Naive B cell (primary cell): ENCODE measurements around the gene LAMA2. TPM values are rescaled to one million over a fixed set of nuclear protein-coding genes. Genes with fewer than 3 reads are reported as not detected.

Experiments
- ATAC-seq, 2 donors: fragments of 150-1000 bp; cut with Tn5 transposase; 2 replicates each; pipeline ENCODE4 v1.10.0; 2021; ENCODE audit warnings: low read depth in 2 of 2, mild to moderate bottlenecking in 2 of 2, moderate library complexity in 2 of 2
- DNase-seq: peaks from one replicate; pipeline ENCODE4 v3.0.0; 2022
- H3K27ac Mint-ChIP-seq, 6 donors: one replicate each; pipeline ENCODE4 v1.8.0; 2020 to 2022; ENCODE audit warnings: mild to moderate bottlenecking in 6 of 6, mixed read lengths in 6 of 6, moderate library complexity in 5 of 6, inconsistent platforms in 2 of 6
- H3K27me3 Mint-ChIP-seq, 3 donors: one replicate each; pipeline ENCODE4 v1.8.0; 2021 to 2022; ENCODE audit warnings: mixed read lengths in 3 of 3, mild to moderate bottlenecking in 1 of 3
- H3K36me3 Mint-ChIP-seq, 2 donors: one replicate each; pipeline ENCODE4 v1.8.0; 2020 to 2022; ENCODE audit warnings: mixed read lengths in 2 of 2, inconsistent platforms in 1 of 2, mild to moderate bottlenecking in 1 of 2
- H3K4me1 Mint-ChIP-seq, 3 donors: one replicate each; pipeline ENCODE4 v1.8.0; 2020 to 2022; ENCODE audit warnings: mixed read lengths in 3 of 3, inconsistent platforms in 1 of 3, mild to moderate bottlenecking in 1 of 3, moderate library complexity in 1 of 3
- H3K4me3 Mint-ChIP-seq, 8 donors: one replicate each; pipeline ENCODE4 v1.8.0; 2020 to 2022; ENCODE audit warnings: mild to moderate bottlenecking in 8 of 8, mixed read lengths in 8 of 8, moderate library complexity in 8 of 8, inconsistent platforms in 2 of 8
- H3K9me3 Mint-ChIP-seq, 7 donors: one replicate each; pipeline ENCODE4 v1.8.0; 2020 to 2022; ENCODE audit warnings: mixed read lengths in 7 of 7, mild to moderate bottlenecking in 5 of 7, inconsistent platforms in 2 of 7, moderate library complexity in 1 of 7
- polyA plus RNA-seq, 6 donors: library from polyadenylated mRNA; unstranded; fragments of 300-500 nt; fragmentation: Illumina TruSeq; gene quantifications; one replicate each; pipeline ENCODE4 v1.2.3, GENCODE V29; 2021; ENCODE audit warnings: low read depth in 6 of 6

Gene LAMA2
- polyA plus RNA-seq, 6 donors from 2014 or later: 0.28 TPM; not detected in 5

GRCh38 chr6:129252377-129253071 lies 369.6 kb downstream of the LAMA2 start:
- DNase-seq (no peak), ATAC-seq (no peak)
- Mint-ChIP-seq H3K27me3 (peaks cover 0 to 5% (median 0%) of the 10 kb centered on the region in 3 donors), H3K27ac (no peak overlapping the region), H3K9me3 (no peaks in the 10 kb centered on the region), H3K4me1 (no peaks in the 10 kb centered on the region), H3K4me3 (no peak overlapping the region), H3K36me3 (no peaks in the 10 kb centered on the region)

DNA sequence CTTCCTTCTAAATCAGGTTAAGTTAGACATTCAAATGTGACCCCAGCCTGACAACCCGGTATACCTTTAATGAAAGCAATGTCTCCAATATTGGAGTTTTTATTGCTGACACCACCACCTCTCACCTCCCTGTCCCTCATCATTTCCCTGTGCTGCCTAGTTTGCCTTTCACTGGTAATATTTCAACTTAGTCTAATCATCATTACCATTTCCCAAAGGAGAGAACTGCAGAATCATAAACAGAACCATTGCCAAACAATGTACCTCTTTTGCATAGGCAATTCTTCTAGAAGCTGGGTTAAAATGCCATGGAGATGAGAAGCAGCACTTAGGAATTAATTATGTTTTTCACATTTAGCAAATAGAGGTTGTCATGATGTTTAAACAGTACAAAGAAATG lies 370.3 kb downstream of the LAMA2 start:
- Mint-ChIP-seq H3K36me3 (no peaks in the 10 kb centered on the region), H3K4me3 (no peak overlapping the region), H3K9me3 (no peaks in the 10 kb centered on the region), H3K27ac (no peak overlapping the region), H3K27me3 (peaks cover 0 to 5% (median 0%) of the 10 kb centered on the region in 3 donors), H3K4me1 (no peaks in the 10 kb centered on the region)
- DNase-seq (no peak), ATAC-seq (no peak)

DNA sequence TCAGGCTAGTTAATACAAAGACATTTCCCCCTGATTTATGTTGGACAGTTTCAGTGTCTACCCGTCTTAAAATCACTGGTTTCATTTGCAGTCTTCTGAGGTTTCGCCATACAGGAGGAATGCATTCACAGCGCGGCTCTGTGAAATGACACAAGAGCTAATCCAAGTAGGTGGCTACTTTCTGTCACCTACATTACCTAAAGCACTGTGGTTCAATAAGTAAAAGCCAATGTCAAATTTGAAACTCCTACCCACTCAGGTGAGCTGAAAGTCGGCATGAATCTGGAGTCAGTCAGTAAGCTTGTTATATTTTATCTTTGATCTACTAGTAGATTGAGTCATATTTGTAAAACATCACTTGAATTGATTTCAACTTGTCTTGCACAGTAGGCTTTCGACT lies 370.8 kb downstream of the LAMA2 start:
- DNase-seq: no peak
- Mint-ChIP-seq H3K36me3 (no peaks in the 10 kb centered on the region), H3K27ac (no peak overlapping the region), H3K4me3 (no peak overlapping the region), H3K9me3 (no peaks in the 10 kb centered on the region), H3K27me3 (peaks cover 0 to 5% (median 0%) of the 10 kb centered on the region in 3 donors), H3K4me1 (no peaks in the 10 kb centered on the region)
- no peak for ATAC-seq

- Mint-ChIP-seq H3K4me1 (no peaks in the 10 kb centered on the region), H3K9me3 (no peaks in the 10 kb centered on the region), H3K27ac (no peak overlapping the region), H3K27me3 (peaks cover 0 to 2% (median 0%) of the 10 kb centered on the region in 3 donors), H3K36me3 (no peaks in the 10 kb centered on the region), H3K4me3 (no peak overlapping the region)
- DNase-seq (no peak), ATAC-seq (no peak)
Measured at GRCh38 chr6:129257196-129257595, 374.3 kb downstream of the LAMA2 start.

- Mint-ChIP-seq H3K9me3 (no peaks in the 10 kb centered on the region), H3K4me3 (no peak overlapping the region), H3K27ac (no peak overlapping the region), H3K4me1 (no peaks in the 10 kb centered on the region), H3K36me3 (no peaks in the 10 kb centered on the region), H3K27me3 (no peaks in the 10 kb centered on the region)
- no peak for ATAC-seq
- no peak for DNase-seq
Measured at GRCh38 chr6:129262661-129263060, 379.7 kb downstream of the LAMA2 start.

- no peak for DNase-seq
- H3K4me3 Mint-ChIP-seq: no peak overlapping the region
- H3K27me3 Mint-ChIP-seq: no peaks in the 10 kb centered on the region
- no peak overlapping the region for H3K27ac Mint-ChIP-seq
- no peaks in the 10 kb centered on the region for H3K4me1 Mint-ChIP-seq
- ATAC-seq: no peak
- no peaks in the 10 kb centered on the region for H3K36me3 Mint-ChIP-seq
- no peaks in the 10 kb centered on the region for H3K9me3 Mint-ChIP-seq
Measured at GRCh38 chr6:129263176-129263575, 380.2 kb downstream of the LAMA2 start.

DNA sequence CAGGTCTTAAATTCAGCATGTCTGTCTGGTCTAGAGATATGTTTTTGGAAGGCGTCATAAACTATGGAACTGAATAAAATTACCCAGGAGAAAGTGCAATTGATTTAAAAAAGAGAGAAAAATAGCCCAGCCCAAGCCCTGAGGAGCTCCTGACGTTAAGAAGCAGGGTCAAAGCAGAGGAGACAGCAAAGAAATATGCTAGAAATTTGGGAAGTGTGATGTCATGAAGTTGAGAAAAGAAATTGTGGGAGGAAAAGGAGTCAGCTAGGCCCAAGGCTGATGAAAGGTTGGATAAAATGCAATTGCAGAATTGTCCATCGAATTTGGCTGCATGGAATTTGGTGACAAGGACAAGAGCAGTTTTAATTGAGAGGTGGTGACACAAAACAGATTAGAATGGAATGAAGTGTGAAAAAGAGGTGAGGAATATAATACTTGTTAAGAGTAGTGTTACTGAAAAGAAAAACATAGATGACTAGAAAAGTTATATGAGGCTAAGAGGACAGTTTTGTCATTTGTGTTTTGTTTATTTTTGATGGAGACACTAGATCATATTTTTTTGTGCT lies 381.6 kb downstream of the LAMA2 start:
- no peaks in the 10 kb centered on the region for H3K27me3 Mint-ChIP-seq
- ATAC-seq (no peak), DNase-seq (no peak)
- no peak overlapping the region for H3K4me3 Mint-ChIP-seq
- no peak overlapping the region for H3K27ac Mint-ChIP-seq
- H3K4me1 Mint-ChIP-seq: no peaks in the 10 kb centered on the region
- no peaks in the 10 kb centered on the region for H3K36me3 Mint-ChIP-seq
- H3K9me3 Mint-ChIP-seq: no peaks in the 10 kb centered on the region

DNA sequence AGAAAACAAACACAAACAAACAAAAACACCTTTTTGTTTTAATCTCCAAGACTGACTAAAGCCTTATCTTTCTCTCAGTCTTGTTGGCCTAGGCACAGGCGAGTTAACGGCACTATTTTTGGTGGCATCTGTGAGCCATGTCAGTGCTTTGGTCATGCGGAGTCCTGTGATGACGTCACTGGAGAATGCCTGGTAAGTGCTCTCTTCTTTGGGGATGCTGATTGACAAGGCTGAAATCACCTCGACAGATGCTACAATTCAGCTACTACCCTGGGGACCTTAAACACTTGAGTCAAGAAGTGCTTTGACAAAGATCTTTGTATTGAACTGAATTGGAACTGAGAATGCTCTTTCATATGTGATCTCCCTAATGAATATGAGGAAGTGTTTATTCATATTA lies 384.1 kb downstream of the LAMA2 start:
- no peaks in the 10 kb centered on the region for H3K27me3 Mint-ChIP-seq
- H3K36me3 Mint-ChIP-seq: no peaks in the 10 kb centered on the region

DNA sequence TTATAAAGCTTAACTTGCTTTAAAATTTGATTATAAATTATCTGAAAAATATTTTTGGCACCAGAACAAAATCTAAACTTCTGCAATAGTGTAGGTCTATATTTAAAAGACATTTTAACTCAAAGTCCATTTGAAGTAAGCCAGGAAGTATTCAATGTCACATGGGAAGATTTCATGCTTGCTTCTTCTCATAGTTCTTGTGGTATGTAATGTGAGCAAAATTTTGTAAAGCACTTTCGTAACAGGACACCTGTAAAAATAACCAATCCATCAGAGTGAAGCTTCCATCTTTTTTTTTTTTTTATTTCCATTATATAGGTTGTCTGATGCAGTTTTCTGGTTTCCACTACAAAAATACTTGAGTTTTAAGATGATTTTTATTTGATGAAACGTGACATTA lies 386.1 kb downstream of the LAMA2 start:
- Mint-ChIP-seq H3K4me1 (no peaks in the 10 kb centered on the region), H3K36me3 (no peaks in the 10 kb centered on the region), H3K9me3 (no peaks in the 10 kb centered on the region), H3K4me3 (no peak overlapping the region), H3K27me3 (no peaks in the 10 kb centered on the region), H3K27ac (no peak overlapping the region)
- ATAC-seq (no peak), DNase-seq (no peak)

More for the DNA sequence above, 384.1 kb downstream of the LAMA2 start:
- DNase-seq: no peak
- Mint-ChIP-seq H3K4me1 (no peaks in the 10 kb centered on the region), H3K9me3 (no peaks in the 10 kb centered on the region), H3K27ac (no peak overlapping the region), H3K4me3 (no peak overlapping the region)
- no peak for ATAC-seq

DNA sequence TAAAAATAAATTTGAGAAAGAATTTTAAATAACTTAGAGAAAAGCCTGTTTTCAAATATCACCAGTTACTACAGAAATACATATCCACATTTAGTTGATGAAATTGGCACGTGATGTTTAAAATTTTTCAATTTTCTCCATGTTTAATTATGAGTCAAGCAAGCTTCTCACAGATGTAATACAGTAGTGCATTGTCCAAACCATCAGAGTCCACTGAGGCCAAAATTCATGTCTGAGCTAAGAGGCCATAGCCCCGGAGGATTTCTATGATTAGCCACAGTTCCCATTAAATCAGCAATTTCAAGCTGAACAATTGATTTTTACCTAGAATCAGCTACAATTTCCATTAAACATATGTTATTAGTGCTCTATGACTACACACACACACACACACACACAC lies 387.0 kb downstream of the LAMA2 start:
- Mint-ChIP-seq H3K4me3 (no peak overlapping the region), H3K9me3 (no peaks in the 10 kb centered on the region), H3K36me3 (no peaks in the 10 kb centered on the region), H3K27ac (no peak overlapping the region), H3K4me1 (no peaks in the 10 kb centered on the region), H3K27me3 (no peaks in the 10 kb centered on the region)
- ATAC-seq: no peak
- no peak for DNase-seq

- DNase-seq: no peak
- no peaks in the 10 kb centered on the region for H3K4me1 Mint-ChIP-seq
- H3K4me3 Mint-ChIP-seq: no peak overlapping the region
- no peak for ATAC-seq
- no peaks in the 10 kb centered on the region for H3K36me3 Mint-ChIP-seq
- no peak overlapping the region for H3K27ac Mint-ChIP-seq
- no peaks in the 10 kb centered on the region for H3K27me3 Mint-ChIP-seq
- no peaks in the 10 kb centered on the region for H3K9me3 Mint-ChIP-seq
Measured at GRCh38 chr6:129270450-129270849, 387.5 kb downstream of the LAMA2 start.

DNA sequence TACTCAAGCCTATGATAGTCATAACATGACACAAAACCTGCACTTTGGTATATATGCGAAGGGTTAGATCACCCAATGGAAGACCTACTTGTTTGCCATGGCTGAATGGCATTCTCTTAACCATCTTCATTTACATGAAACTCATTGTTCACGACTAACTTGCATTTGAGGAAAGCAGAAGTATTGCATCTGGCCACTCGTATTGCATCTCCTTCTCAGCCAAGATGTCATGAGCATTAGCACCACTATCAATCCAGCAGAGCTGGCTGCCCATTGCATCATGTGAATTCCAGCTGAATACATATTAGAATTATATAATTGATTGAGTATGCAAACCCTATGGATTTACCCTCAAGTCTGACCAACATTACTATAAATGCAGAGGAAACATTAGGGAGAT lies 390.2 kb downstream of the LAMA2 start:
- Mint-ChIP-seq H3K36me3 (no peaks in the 10 kb centered on the region), H3K4me1 (no peaks in the 10 kb centered on the region), H3K4me3 (no peak overlapping the region), H3K27ac (no peak overlapping the region), H3K9me3 (no peaks in the 10 kb centered on the region), H3K27me3 (peaks cover 0 to 7% (median 0%) of the 10 kb centered on the region in 3 donors)
- DNase-seq (no peak), ATAC-seq (no peak)

GRCh38 chr6:129276461-129276860 lies 393.5 kb downstream of the LAMA2 start:
- DNase-seq: no peak
- Mint-ChIP-seq H3K36me3 (no peaks in the 10 kb centered on the region), H3K4me3 (no peak overlapping the region), H3K4me1 (no peaks in the 10 kb centered on the region), H3K27ac (no peak overlapping the region), H3K27me3 (peaks cover 5 to 7% (median 7%) of the 10 kb centered on the region in 3 donors), H3K9me3 (no peaks in the 10 kb centered on the region)
- ATAC-seq: no peak

GRCh38 chr6:129276986-129277385 lies 394.0 kb downstream of the LAMA2 start:
- no peaks in the 10 kb centered on the region for H3K4me1 Mint-ChIP-seq

More at GRCh38 chr6:129276986-129277385, 394.0 kb downstream of the LAMA2 start:
- Mint-ChIP-seq H3K27ac (no peak overlapping the region), H3K36me3 (no peaks in the 10 kb centered on the region), H3K9me3 (no peaks in the 10 kb centered on the region), H3K27me3 (peaks cover 5 to 7% (median 7%) of the 10 kb centered on the region in 3 donors), H3K4me3 (no peak overlapping the region)
- ATAC-seq (no peak), DNase-seq (no peak)
